Measurements from ENCODE around the gene NUDT4.

The NUDT4 gene

GRCh38 chr12:93451423-93452158 lies 73.9 kb downstream of the NUDT4 start:
- no peak for FAIRE-seq
- no peak for DNase-seq (ENCODE audit: insufficient read length, low spot score)

GRCh38 chr12:93453633-93454032 lies 75.9 kb downstream of the NUDT4 start:
- no peak for DNase-seq (ENCODE audit: insufficient read length, low spot score)
- FAIRE-seq, result no peak

- DNase-seq (ENCODE audit: insufficient read length, low spot score) (no peak), FAIRE-seq (no peak)
Measured at GRCh38 chr12:93456077-93456476, 78.4 kb downstream of the NUDT4 start.

Data from HTR-8/SVneo (cell line).